SK-N-SH treated with all-trans-retinoic acid at 6 μM for 48 hours (cell line): Measurements from ENCODE around the gene EGLN2.

Experiments
- ATAC-seq: fragments of 200-7000 bp; cut with Tn5 transposase; 3 replicates; pipeline ENCODE4 v1.9.1; 2020; ENCODE audit warnings: mild to moderate bottlenecking, moderate library complexity
- ARNTL ChIP-seq: fragments of 450-650 bp; formaldehyde crosslinking; IDR thresholded peaks from 2 replicates; pipeline ENCODE4 v1.5.0; 2020; ENCODE audit warnings: low read depth, mild to moderate bottlenecking, moderate library complexity, borderline replicate concordance
- BACH2 ChIP-seq: fragments of 250-450 bp; sonication (Bioruptor Pico); IDR thresholded peaks from 2 replicates; pipeline ENCODE4 v1.9.0; 2021; ENCODE audit warnings: mild to moderate bottlenecking, borderline replicate concordance
- CREB5 ChIP-seq: fragments of 250-450 bp; sonication (Bioruptor Pico); IDR thresholded peaks from 2 replicates; pipeline ENCODE4 v1.5.1; 2020; ENCODE audit warnings: low read depth, mild to moderate bottlenecking, moderate library complexity
- CSDC2 ChIP-seq: fragments of 250-450 bp; sonication (Bioruptor Pico); IDR thresholded peaks from 2 replicates; pipeline ENCODE4 v1.5.0; 2020; ENCODE audit warnings: mild to moderate bottlenecking, moderate library complexity
- ESRRG ChIP-seq: fragments of 250-450 bp; sonication (Bioruptor Pico); IDR thresholded peaks from 2 replicates; pipeline ENCODE4 v1.6.1; 2021; ENCODE audit warnings: mild to moderate bottlenecking
- GLIS3 ChIP-seq: fragments of 250-450 bp; sonication (Bioruptor Pico); IDR thresholded peaks from 2 replicates; pipeline ENCODE4 v1.5.0; 2020; ENCODE audit warnings: mild to moderate bottlenecking, moderate library complexity
- ISL1 ChIP-seq: fragments of 250-450 bp; sonication (Bioruptor Pico); IDR thresholded peaks from 2 replicates; pipeline ENCODE4 v2.1.2; 2022; ENCODE audit warnings: mild to moderate bottlenecking, moderate library complexity
- OSR1 ChIP-seq: fragments of 250-450 bp; sonication (Bioruptor Pico); IDR thresholded peaks from 2 replicates; pipeline ENCODE4 v1.8.0; 2022; ENCODE audit warnings: moderate library complexity, mild to moderate bottlenecking, inconsistent platforms
- PATZ1 ChIP-seq: fragments of 250-450 bp; sonication (Bioruptor Pico); IDR thresholded peaks from 2 replicates; pipeline ENCODE4 v1.8.0; 2020; ENCODE audit warnings: mild to moderate bottlenecking, moderate library complexity, borderline replicate concordance
- POU6F1 ChIP-seq: fragments of 250-450 bp; sonication (Bioruptor Pico); IDR thresholded peaks from 2 replicates; pipeline ENCODE4 v1.8.0; 2021; ENCODE audit warnings: low read depth, mild to moderate bottlenecking, moderate library complexity, borderline replicate concordance
- PPARA ChIP-seq: fragments of 250-450 bp; sonication (Bioruptor Pico); IDR thresholded peaks from 2 replicates; pipeline ENCODE4 v1.5.0; 2020; ENCODE audit warnings: mild to moderate bottlenecking, borderline replicate concordance
- RARB ChIP-seq: fragments of 250-450 bp; sonication (Bioruptor Pico); IDR thresholded peaks from 2 replicates; pipeline ENCODE4 v1.8.0; 2021; ENCODE audit warnings: mild to moderate bottlenecking, moderate library complexity
- SNAI2 ChIP-seq: fragments of 250-450 bp; sonication (Bioruptor Pico); IDR thresholded peaks from 2 replicates; pipeline ENCODE4 v1.5.0; 2020; ENCODE audit warnings: mild to moderate bottlenecking, moderate library complexity
- TCF4 ChIP-seq: fragments of 250-450 bp; sonication (Bioruptor Pico); IDR thresholded peaks from 2 replicates; pipeline ENCODE4 v1.8.0; 2021; ENCODE audit warnings: mild to moderate bottlenecking, moderate library complexity, borderline replicate concordance
- TOX ChIP-seq: fragments of 250-450 bp; sonication (Bioruptor Pico); IDR thresholded peaks from 2 replicates; pipeline ENCODE4 v1.8.0; 2021; ENCODE audit warnings: mild to moderate bottlenecking, moderate library complexity, borderline replicate concordance
- TSHZ2 ChIP-seq: fragments of 250-450 bp; sonication (Bioruptor Pico); IDR thresholded peaks from 2 replicates; pipeline ENCODE4 v1.5.0; 2020; ENCODE audit warnings: mild to moderate bottlenecking, moderate library complexity
- ZC3H10 ChIP-seq: fragments of 250-450 bp; sonication (Bioruptor Pico); IDR thresholded peaks from 2 replicates; pipeline ENCODE4 v1.5.1; 2021; ENCODE audit warnings: mild to moderate bottlenecking, moderate library complexity
- ZFP3 ChIP-seq: fragments of 250-450 bp; sonication (Bioruptor Pico); IDR thresholded peaks from 2 replicates; pipeline ENCODE4 v1.5.0; 2020; ENCODE audit warnings: mild to moderate bottlenecking, moderate library complexity
- ZNF565 ChIP-seq: fragments of 450-650 bp; formaldehyde crosslinking; conservative IDR thresholded peaks from 2 replicates; pipeline ENCODE4 v1.5.0; 2020; ENCODE audit warnings: low read depth, mild to moderate bottlenecking, moderate library complexity
- ZNF70 ChIP-seq: fragments of 450-650 bp; formaldehyde crosslinking; IDR thresholded peaks from 2 replicates; pipeline ENCODE4 v1.5.0; 2020; ENCODE audit warnings: mild to moderate bottlenecking, moderate library complexity
- ZNF8 ChIP-seq: fragments of 450-650 bp; formaldehyde crosslinking; IDR thresholded peaks from 2 replicates; pipeline ENCODE4 v1.5.0; 2020; ENCODE audit warnings: mild to moderate bottlenecking, moderate library complexity

The EGLN2 gene

GRCh38 chr19:40758491-40758890 is 40.5 kb upstream of the EGLN2 start:
- ATAC-seq = no peak
- TF ChIP-seq SNAI2 (CRISPR knock-in tag) = no peak
- TF ChIP-seq OSR1 (CRISPR knock-in tag) = no peak
- no peak for TF ChIP-seq ZNF70 (CRISPR knock-in tag)
- no peak for TF ChIP-seq ESRRG (CRISPR knock-in tag)
- TF ChIP-seq ZNF565 (CRISPR knock-in tag) = no peak
- no peak for TF ChIP-seq TCF4 (CRISPR knock-in tag)
- TF ChIP-seq ZFP3 (CRISPR knock-in tag) = no peak
- TF ChIP-seq TSHZ2 = no peak

- ATAC-seq = no peak
- no peak for TF ChIP-seq PATZ1
- TF ChIP-seq PPARA (CRISPR knock-in tag) = no peak
- TF ChIP-seq ZNF565 (CRISPR knock-in tag) = no peak
- TF ChIP-seq CREB5 (CRISPR knock-in tag) = no peak
- no peak for TF ChIP-seq TOX (CRISPR knock-in tag)
- no peak for TF ChIP-seq ISL1
- no peak for TF ChIP-seq ZC3H10 (CRISPR knock-in tag)
- no peak for TF ChIP-seq ESRRG (CRISPR knock-in tag)
- no peak for TF ChIP-seq CSDC2 (CRISPR knock-in tag)
- TF ChIP-seq ZNF8 (CRISPR knock-in tag) = no peak
- TF ChIP-seq ARNTL = no peak
Observed at GRCh38 chr19:40759352-40759751, 39.6 kb upstream of the EGLN2 start.

- ATAC-seq = no peak
- no peak for TF ChIP-seq BACH2 (CRISPR knock-in tag)
- TF ChIP-seq POU6F1 (CRISPR knock-in tag) = no peak
- TF ChIP-seq ZFP3 (CRISPR knock-in tag) = no peak
- no peak for TF ChIP-seq SNAI2 (CRISPR knock-in tag)
- no peak for TF ChIP-seq GLIS3 (CRISPR knock-in tag)
- no peak for TF ChIP-seq ZC3H10 (CRISPR knock-in tag)
- no peak for TF ChIP-seq RARB (CRISPR knock-in tag)
- TF ChIP-seq PATZ1 = no peak
- no peak for TF ChIP-seq TCF4 (CRISPR knock-in tag)
- TF ChIP-seq ISL1 = no peak
- no peak for TF ChIP-seq TOX (CRISPR knock-in tag)
Observed at GRCh38 chr19:40762754-40763470, 36.1 kb upstream of the EGLN2 start.
